Measurements from ENCODE around the gene TRPM4. TPM values are rescaled to one million over a fixed set of nuclear protein-coding genes. Genes with fewer than 3 reads are reported as not detected.

TRPM4 gene
- 31.5 TPM for total RNA-seq
- long read RNA-seq, full-length matches to known transcripts: 17 of 67 reads
- long read RNA-seq, partial matches to known transcripts: 28 of 67 reads
- long read RNA-seq, other reads (novel, unspliced or antisense): 22 of 67 reads

DNA sequence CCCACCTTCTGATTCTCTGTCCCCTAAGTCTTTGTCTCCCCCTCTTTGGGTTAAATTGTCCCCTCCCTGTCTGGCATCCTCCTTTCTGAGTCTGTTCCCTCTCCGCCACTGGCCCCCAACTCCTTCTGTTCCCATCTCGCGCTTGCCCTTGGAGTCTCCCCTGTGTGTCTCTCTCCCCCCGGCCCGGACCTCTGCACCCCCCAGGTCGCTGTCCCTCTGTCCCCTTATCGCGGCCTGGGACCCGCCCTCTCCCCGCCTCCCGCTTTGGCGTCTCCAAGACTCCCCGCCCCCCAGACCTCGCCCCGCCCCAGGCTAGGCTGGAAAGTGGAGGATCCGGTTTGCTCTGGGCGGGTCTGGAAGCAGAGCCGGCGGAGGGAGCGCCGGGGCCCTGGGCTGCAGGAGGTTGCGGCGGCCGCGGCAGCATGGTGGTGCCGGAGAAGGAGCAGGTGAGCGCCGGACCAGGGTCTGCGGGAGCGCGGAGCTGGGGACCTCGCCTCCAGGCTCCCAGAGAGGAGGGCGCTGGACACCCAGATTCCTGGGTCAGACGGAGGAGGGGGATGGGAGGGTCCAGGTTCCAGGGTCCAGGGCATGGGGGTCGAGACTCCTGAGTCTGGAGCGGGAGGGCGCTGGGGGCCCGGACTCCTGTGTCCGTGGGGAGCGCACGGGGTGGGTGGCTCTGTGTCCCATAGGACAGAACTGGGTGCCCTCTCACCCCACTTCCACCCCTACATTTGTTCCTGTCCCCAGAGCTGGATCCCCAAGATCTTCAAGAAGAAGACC is at the start of gene TRPM4:
TSS of gene TRPM4 (plus strand) at position 348 of the 780 bp plus-strand sequence. CDS start at position 423, 75 bp downstream.
- Histone ChIP-seq H3K27ac (replicated peaks) (peak within 1 kb of the TSS; percentile 97), H3K4me3 (peak within 1 kb of the TSS; percentile 93), H3K4me1 (peaks cover 49% of the 10 kb centered on the region), H3K27me3 (ENCODE audit: low read depth) (no peaks in the 10 kb centered on the region), H3K36me3 (no peaks in the 10 kb centered on the region), H3K9me3 (replicated peaks) (no peaks in the 10 kb centered on the region)
- peak; percentile 96 for DNase-seq
- intact Hi-C loops (cut with micrococcal nuclease): no loop called here
- TF ChIP-seq, protein P1, sequence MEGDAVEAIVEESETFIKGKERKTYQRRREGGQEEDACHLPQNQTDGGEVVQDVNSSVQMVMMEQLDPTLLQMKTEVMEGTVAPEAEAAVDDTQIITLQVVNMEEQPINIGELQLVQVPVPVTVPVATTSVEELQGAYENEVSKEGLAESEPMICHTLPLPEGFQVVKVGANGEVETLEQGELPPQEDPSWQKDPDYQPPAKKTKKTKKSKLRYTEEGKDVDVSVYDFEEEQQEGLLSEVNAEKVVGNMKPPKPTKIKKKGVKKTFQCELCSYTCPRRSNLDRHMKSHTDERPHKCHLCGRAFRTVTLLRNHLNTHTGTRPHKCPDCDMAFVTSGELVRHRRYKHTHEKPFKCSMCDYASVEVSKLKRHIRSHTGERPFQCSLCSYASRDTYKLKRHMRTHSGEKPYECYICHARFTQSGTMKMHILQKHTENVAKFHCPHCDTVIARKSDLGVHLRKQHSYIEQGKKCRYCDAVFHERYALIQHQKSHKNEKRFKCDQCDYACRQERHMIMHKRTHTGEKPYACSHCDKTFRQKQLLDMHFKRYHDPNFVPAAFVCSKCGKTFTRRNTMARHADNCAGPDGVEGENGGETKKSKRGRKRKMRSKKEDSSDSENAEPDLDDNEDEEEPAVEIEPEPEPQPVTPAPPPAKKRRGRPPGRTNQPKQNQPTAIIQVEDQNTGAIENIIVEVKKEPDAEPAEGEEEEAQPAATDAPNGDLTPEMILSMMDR (IDR thresholded peaks at IDR 0.05; ENCODE audit: borderline replicate concordance): no peak

GRCh38 chr19:49109051-49109450 is 48.5 kb upstream of the TRPM4 start:
- peaks cover 51% of the 10 kb centered on the region for H3K36me3 ChIP-seq
- H3K4me3 ChIP-seq: no peak overlapping the region
- H3K4me1 ChIP-seq: peaks cover 26% of the 10 kb centered on the region
- intact Hi-C loops (cut with micrococcal nuclease): no loop called here
- no peak for DNase-seq
- H3K27me3 ChIP-seq (ENCODE audit: low read depth): no peaks in the 10 kb centered on the region
- TF ChIP-seq, protein P1 (IDR thresholded peaks at IDR 0.05; ENCODE audit: borderline replicate concordance): no peak
- H3K9me3 ChIP-seq (replicated peaks): no peaks in the 10 kb centered on the region
- no peak overlapping the region for H3K27ac ChIP-seq (replicated peaks)

DNA sequence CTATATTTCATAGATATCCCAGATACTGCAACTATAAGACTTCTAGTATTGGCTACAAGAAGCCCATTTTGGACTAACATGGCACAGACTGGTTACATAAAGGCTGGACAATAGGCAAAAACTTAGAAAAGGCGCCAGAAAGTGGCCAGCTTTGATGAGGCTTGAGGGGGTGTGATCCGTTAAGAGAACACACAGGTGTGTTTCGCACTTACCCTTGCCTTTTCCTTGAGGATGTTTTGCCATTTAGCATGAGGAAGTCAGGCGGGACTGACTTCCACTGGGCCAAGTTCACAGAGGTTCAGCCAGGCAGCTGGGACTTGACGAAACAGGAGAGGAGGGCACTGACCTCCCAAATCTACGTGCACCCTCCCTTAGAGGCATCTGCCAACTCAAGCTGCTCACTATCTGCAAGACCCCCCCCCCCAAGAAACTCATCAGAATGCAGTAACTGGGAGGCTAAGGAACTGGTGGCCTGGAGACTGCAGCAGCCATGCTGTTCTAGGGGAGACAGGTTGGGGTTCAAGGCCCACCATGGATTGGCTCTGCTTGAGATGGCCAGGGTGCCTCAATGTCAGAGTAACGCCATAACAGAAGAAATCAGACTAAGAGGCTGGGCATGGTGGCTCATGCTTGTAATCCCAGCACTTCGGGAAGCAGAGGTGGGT is 47.9 kb upstream of the TRPM4 start:
- Histone ChIP-seq H3K27ac (replicated peaks) (peak overlapping the region; percentile 27), H3K27me3 (ENCODE audit: low read depth) (no peaks in the 10 kb centered on the region), H3K4me3 (no peak overlapping the region), H3K36me3 (peaks cover 44% of the 10 kb centered on the region), H3K9me3 (replicated peaks) (no peaks in the 10 kb centered on the region), H3K4me1 (peaks cover 32% of the 10 kb centered on the region)
- intact Hi-C loops (cut with micrococcal nuclease): no loop called here
- TF ChIP-seq, protein P1 (IDR thresholded peaks at IDR 0.05; ENCODE audit: borderline replicate concordance): no peak
- no peak for DNase-seq

GRCh38 chr19:49110567-49110966 is 47.0 kb upstream of the TRPM4 start:
- H3K27me3 ChIP-seq (ENCODE audit: low read depth): no peaks in the 10 kb centered on the region
- H3K4me1 ChIP-seq: peaks cover 40% of the 10 kb centered on the region
- peak overlapping the region; percentile 27 for H3K27ac ChIP-seq (replicated peaks)
- no peaks in the 10 kb centered on the region for H3K9me3 ChIP-seq (replicated peaks)
- TF ChIP-seq, protein P1 (IDR thresholded peaks at IDR 0.05; ENCODE audit: borderline replicate concordance): no peak
- no peak for DNase-seq
- peaks cover 36% of the 10 kb centered on the region for H3K36me3 ChIP-seq
- intact Hi-C loops (cut with micrococcal nuclease): no loop called here
- no peak overlapping the region for H3K4me3 ChIP-seq

- no peaks in the 10 kb centered on the region for H3K27me3 ChIP-seq (ENCODE audit: low read depth)
- peaks cover 40% of the 10 kb centered on the region for H3K4me1 ChIP-seq
- DNase-seq: no peak
- intact Hi-C loops (cut with micrococcal nuclease): no loop called here
- no peak overlapping the region for H3K27ac ChIP-seq (replicated peaks)
- no peaks in the 10 kb centered on the region for H3K9me3 ChIP-seq (replicated peaks)
- TF ChIP-seq, protein P1 (IDR thresholded peaks at IDR 0.05; ENCODE audit: borderline replicate concordance): no peak
- no peak overlapping the region for H3K4me3 ChIP-seq
- peaks cover 27% of the 10 kb centered on the region for H3K36me3 ChIP-seq
Measured at GRCh38 chr19:49111218-49111998, 46.2 kb upstream of the TRPM4 start.

All from left ventricle myocardium inferior (tissue), 1 donor.